MM.1S (cell line): ENCODE data around the gene RPL3.

Experiments used
- EZH2 ChIP-seq: fragments of 300-600 bp; sonication (generic); optimal IDR thresholded peaks from 2 replicates; pipeline ENCODE3; 2017; ENCODE audit warnings: low read depth, mild to moderate bottlenecking, antibody characterized with exemption, low read length, mixed read lengths
- EZH2phosphoT487 ChIP-seq: fragments of 300-600 bp; sonication (generic); IDR thresholded peaks from 2 replicates; pipeline ENCODE4 v1.6.1; 2018; ENCODE audit warnings: antibody characterized with exemption, low read length
- TF ChIP-seq, protein P1 (sequence below): fragments of 300-600 bp; sonication (generic); IDR thresholded peaks from 2 replicates; pipeline ENCODE4 v1.5.1; 2016; ENCODE audit warnings: antibody characterized with exemption, low read length, mixed read lengths

DNA sequence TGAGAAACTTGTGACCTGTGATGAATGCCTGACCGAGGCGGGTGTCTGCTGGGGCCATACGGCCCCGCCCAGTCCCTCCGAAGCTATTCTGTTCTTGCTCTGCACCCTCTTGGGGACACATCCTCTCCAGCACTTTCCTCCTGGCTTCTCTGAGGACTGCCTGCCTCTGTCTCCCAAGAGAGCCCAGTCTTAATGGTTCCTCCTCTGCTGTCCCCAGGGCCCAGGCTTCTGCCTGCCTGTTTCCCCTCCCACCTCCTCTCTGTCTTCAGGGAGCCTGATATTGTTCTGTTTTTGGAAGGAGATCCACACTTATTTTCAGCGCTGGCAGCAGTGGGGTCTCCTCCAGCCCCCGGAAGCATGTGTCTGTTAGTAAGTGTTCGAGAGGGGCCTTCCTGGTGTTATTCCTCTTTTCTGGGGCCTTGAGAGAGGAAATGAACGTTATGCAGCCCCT lies 49.1 kb upstream of the RPL3 start:
- TF ChIP-seq, protein P1, sequence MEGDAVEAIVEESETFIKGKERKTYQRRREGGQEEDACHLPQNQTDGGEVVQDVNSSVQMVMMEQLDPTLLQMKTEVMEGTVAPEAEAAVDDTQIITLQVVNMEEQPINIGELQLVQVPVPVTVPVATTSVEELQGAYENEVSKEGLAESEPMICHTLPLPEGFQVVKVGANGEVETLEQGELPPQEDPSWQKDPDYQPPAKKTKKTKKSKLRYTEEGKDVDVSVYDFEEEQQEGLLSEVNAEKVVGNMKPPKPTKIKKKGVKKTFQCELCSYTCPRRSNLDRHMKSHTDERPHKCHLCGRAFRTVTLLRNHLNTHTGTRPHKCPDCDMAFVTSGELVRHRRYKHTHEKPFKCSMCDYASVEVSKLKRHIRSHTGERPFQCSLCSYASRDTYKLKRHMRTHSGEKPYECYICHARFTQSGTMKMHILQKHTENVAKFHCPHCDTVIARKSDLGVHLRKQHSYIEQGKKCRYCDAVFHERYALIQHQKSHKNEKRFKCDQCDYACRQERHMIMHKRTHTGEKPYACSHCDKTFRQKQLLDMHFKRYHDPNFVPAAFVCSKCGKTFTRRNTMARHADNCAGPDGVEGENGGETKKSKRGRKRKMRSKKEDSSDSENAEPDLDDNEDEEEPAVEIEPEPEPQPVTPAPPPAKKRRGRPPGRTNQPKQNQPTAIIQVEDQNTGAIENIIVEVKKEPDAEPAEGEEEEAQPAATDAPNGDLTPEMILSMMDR = no peak
- no peak for TF ChIP-seq EZH2phosphoT487
- TF ChIP-seq EZH2 = no peak
